ENCODE measurements around the gene AMMECR1L.
"Not testable (repeated sequence)": the region's sequence is repeated elsewhere in the genome, so short reads cannot be mapped to it uniquely, and the experiment has no call there.

Gene AMMECR1L

DNA sequence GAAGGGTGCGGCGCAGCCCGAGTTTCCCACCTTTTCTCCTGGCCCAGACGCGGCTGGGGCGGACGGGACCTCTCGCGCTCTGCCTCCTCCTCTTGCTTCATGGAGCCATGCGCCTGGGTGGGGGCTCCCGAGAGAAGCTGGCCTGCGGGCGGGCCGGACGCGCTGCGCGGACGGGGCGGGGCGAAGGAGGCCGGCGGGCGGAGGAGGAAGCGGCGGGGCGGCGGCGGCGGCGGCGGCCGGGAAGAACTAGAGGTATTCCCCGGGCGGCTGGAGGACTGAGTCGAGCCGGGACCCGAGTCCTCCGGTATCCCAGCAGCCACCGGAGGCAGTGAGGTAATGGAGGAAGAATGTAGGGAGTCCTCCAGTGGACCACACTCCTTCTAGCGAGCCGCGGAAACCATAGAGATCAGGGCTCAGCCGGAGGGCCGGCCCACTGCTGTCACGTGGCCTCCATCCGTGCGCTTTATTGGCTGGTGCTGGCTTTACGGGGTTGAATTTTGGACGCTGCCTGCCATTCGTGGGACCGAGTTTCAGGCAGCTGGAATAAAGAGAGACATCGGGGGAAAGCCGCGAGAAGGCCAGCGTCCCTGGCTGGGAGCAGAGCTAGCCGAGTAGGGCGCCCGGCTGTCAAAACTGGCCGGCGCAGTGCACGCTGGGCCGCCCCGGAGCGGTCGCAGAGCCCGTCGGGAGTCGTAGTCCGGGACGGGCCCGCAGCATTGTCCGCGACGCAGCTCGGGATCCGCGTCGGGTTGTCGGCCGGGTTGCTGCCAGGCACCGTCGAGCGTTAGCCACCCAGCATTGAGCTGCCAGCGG lies at the start of gene AMMECR1L:
Gene AMMECR1L, minus strand, starts transcription at position 177 of the 813 bp plus-strand sequence. CDS start 11,722 bp downstream, outside the sequence.
- peak; percentile 38 for DNase-seq

DNA sequence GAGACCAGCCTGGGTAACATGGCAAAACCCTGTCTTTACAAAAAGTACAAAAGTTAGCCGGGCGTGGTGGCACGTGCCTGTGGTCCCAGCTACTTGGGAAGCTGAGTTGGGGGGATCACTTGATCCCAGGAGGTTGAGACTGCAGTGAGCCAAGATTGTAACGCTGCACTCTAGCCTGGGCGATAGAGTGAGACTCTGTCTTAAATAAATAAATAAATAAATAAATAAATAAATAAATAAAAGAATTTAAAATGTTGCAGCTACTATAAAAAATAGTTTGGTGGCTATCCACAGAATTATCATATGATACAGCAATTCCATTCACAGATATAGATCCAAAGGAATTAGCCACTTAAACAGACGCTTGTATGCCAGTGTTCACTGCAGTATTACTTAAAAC lies 49.6 kb upstream of the AMMECR1L start:
- no peak for DNase-seq

DNA sequence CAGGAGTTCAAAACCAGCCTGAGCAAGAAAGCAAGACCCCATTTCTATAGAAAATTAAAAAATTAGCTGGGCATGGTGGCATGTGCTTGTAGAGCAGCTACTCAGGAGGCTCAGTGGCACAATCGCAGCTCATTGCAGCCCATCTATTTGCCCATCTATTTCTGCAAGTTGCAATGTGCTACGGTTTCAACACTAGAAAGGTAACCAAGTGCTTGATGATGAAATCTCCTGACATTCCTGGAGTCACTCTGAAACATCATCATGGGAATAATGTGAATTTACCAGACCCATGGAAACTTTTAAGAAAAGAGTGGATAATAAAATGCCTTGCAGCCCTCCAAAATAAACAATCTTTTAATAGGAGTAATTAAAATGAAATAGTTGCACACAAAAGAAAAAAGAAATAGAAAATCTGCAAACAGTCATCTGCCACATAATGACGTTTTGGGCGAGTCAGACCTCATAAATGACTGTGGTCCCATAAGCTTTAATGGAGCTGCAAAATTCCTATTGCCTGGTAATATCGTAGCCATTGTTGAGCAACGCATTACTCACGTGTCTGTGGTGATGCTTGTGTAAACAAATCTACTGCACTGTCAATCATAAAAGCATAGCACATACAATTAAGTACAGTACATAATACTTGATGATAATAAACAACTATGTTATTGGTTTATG lies 46.6 kb upstream of the AMMECR1L start:
- DNase-seq = no peak

- DNase-seq = no peak
Measured at GRCh38 chr2:127929449-127929848, 43.7 kb upstream of the AMMECR1L start.

DNA sequence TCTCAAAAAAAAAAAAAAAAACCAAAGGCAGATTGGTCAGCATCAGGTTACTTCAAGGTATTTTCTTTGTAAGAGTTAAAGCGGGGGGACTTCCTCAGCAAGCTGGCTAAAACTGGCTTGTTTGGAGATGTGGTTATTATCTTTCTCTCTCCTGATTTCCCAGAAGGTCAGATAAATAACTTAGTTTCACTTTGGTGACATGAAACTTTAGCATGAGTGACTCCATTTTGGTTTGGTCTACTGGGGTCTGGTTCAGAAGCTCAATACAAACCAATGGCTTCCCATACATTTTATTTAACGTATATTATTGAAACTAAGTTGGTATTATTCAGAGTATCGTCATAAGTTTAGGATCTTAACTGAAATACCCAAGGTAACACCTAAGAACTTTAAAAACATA lies 41.6 kb upstream of the AMMECR1L start:
- no peak for DNase-seq

- no peak for DNase-seq
Measured at GRCh38 chr2:127917916-127918315, 32.2 kb upstream of the AMMECR1L start.

DNA sequence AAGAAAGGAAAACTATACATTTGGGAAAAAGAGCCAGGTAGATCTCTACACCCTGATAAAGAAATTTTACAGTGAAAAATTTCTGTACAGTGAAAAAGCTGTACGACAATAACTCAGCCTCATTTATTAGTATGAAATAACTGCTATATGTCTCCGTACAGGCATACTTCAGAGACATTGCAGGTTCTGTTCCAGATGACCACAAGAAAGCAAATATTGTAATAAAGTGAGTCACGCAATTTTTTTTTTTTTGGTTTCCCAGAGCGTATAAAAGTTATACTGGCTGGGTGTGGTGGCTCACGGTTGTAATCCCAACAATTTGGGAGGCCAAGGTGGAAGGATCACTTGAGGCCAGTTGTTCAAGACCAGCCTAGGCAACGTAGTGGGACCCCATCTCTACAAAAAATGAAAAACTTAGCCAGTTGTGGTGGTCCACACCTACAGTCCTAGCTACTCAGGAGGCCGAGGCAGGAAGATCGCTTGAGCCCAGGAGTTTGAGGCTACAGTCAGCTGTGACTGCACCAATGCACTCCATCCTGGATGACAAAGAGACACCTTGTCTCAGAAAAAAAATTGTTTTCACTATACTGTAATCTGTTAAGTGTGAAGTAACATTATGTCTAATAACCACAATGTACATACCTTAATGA lies 28.2 kb upstream of the AMMECR1L start:
- no peak for DNase-seq

- DNase-seq = no peak
Measured at GRCh38 chr2:127911737-127912136, 26.0 kb upstream of the AMMECR1L start.

- no peak for DNase-seq
Measured at GRCh38 chr2:127910415-127910814, 24.7 kb upstream of the AMMECR1L start.

GRCh38 chr2:127909019-127909418 lies 23.3 kb upstream of the AMMECR1L start:
- DNase-seq = no peak

- not testable (repeated sequence) for DNase-seq
Measured at GRCh38 chr2:127907733-127908400, 22.1 kb upstream of the AMMECR1L start.

- DNase-seq = no peak
Measured at GRCh38 chr2:127906206-127906926, 20.6 kb upstream of the AMMECR1L start.

DNA sequence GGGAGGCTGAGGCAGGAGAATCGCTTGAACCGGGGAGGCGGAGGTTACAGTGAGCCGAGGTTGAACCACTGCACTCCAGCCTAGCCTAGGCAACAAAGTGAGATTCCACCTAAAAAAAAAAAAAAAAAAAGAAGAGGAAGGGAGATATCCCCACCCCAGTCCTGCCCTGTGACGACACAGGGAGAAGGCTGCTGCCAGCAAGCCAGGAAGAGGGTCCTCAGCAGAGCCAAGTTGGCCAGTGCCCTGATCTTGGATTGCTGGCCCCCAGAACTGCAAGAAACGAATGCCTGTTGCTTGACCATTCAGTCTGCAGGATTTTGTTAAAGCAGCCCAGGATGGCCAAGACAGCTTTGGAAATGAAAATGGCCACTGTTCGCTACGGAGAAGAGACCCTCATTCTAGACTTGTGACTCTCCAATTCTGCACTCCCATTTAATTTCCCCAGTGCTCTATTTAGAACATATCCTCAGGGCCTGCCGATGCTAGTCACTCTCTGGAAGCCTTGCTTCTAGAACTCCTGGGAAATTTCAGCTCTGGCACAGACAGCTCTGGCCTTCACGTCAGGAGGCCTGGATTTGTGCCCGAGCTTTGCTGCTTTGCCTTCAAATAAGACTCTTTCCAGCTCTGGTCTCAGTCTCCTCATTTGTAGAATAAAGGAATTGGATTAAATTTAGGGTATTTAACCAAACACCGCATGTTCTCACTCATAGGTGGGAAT lies 15.7 kb upstream of the AMMECR1L start:
- no peak for DNase-seq

- DNase-seq = no peak
Measured at GRCh38 chr2:127897531-127898211, 11.9 kb upstream of the AMMECR1L start.

DNA sequence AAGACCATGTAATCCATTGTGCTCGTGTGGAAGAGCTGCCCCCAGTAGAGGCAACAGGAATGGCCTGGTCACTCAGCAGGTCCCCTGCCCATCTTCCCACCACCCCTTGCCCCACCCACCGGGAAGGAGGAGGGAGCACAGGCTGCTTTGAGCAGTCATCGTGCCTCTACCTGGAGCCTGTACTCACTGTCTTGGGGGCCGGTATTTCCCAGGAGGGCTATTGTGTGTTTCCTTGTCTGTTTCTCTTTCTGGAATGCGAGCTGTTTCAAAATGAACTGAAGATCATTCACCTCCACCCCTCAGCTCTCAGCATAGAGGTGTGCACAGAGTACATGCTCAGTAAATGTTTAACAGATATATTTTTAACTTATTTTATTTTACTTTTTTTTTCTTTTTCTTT lies 7.7 kb upstream of the AMMECR1L start:
- DNase-seq = no peak

GRCh38 chr2:127893033-127893432 lies 7.3 kb upstream of the AMMECR1L start:
- DNase-seq = no peak

- DNase-seq = no peak
Measured at GRCh38 chr2:127891811-127892210, 6.1 kb upstream of the AMMECR1L start.

DNA sequence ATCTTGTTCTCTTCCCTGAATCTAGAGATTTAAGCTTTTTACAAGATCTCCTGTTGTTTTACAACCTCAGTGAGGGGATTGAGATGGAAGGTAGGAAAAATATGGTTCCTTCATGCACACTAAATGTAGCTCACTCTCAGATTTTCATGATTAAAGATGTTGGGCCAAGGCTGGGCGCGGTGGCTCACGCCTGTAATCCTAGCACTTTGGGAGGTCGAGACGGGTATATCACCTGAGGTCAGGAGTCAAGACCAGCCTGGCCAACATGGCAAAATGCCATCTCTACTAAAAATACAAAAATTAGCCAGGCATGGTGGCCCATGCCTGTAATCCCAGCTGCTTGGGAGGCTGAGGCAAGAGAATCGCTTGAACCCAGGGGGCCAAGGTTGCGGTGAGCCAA lies 5.0 kb upstream of the AMMECR1L start:
- not testable (repeated sequence) for DNase-seq

DNA sequence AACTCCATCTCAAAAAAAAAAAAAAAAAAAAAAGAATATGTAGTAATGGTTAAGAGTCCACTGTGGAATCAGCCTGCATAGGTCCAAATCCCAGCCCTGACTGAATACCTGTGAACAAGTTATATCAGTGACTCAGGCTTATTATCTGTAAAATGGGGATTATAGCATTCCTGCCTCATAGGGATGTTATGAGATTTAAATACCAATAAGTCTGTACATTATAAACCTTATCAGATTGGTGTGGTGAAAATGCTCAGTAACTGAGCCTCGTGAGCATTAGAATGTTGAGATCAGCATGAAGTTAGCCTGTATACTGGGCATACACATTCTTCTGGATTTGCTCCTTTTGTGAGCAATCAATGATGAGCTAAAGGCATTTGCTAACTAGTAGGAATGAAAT lies 3.0 kb upstream of the AMMECR1L start:
- no peak for DNase-seq

DNA sequence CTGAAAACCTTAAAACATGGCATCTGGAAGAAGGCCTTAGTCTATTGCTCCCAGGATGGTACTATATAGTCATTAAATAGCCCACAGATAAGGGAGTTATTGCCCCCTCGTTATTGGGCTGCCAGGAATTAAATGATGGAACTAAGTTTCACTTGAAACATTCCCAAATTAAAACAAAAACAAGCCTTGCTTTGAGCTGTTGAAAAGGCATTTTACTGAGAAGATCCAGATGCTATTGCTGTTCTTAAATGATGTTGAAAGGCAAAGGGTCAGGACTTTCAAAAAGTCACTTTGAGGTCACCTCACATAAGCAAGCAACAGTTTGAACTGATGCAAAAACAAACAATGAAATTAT lies 2.0 kb upstream of the AMMECR1L start:
- DNase-seq = no peak

DNA sequence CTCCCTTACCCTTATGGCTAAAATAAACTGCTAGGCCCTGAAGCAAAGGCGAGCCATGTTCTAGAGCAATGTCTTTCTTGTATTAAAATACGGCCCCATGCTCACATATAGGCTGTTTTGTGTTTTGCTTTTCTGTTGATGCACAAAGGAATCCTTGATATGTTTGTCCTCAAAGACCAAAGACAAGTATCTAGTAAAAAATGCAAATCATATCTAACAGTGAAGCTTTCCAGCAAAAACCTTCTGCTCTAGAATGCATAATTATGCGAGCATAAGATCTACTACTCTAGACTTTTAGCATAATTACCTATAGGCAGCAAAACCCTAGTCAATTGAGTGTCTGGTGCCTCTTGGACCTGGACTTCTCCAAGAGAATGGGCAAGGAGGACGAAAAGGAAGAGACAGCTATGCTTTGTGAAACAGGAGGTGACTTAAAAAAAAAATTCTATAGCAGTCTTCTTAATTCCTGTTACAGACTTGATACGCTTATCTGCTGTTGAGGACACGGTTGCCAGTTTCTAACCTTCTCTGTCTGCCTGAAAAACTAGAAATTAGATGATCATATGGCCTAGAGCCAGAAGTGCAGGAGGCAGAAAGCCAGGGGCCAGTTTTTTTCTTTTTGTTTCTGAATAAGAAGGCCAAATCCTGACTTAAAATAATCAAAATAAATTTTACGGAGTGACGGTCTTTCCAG lies 1.5 kb upstream of the AMMECR1L start:
- DNase-seq = no peak
